Endothelial cell (in vitro differentiated cells): Measurements from ENCODE around the gene CPN1. TPM values are rescaled to one million over a fixed set of nuclear protein-coding genes. Genes with fewer than 3 reads are reported as not detected.

ENCODE experiments used
- DNase-seq: peaks from one replicate; pipeline ENCODE4 v3.0.0; 2021; ENCODE audit warnings: low spot score
- H3K27ac Mint-ChIP-seq: one replicate; pipeline ENCODE4 v1.8.0; 2021; ENCODE audit warnings: mixed read lengths, inconsistent platforms; ENCODE audit not compliant: unreplicated experiment
- H3K27me3 Mint-ChIP-seq: one replicate; pipeline ENCODE4 v1.8.0; 2021; ENCODE audit warnings: mild to moderate bottlenecking, moderate library complexity, mixed read lengths, inconsistent platforms; ENCODE audit not compliant: unreplicated experiment
- H3K36me3 Mint-ChIP-seq: one replicate; pipeline ENCODE4 v1.8.0; 2021; ENCODE audit warnings: mild to moderate bottlenecking, low read depth, mixed read lengths, inconsistent platforms; ENCODE audit not compliant: unreplicated experiment
- H3K4me1 Mint-ChIP-seq: one replicate; pipeline ENCODE4 v1.8.0; 2021; ENCODE audit warnings: mild to moderate bottlenecking, mixed read lengths, inconsistent platforms; ENCODE audit not compliant: unreplicated experiment
- H3K4me3 Mint-ChIP-seq: one replicate; pipeline ENCODE4 v1.8.0; 2021; ENCODE audit warnings: mild to moderate bottlenecking, mixed read lengths, inconsistent platforms; ENCODE audit not compliant: unreplicated experiment
- H3K9me3 Mint-ChIP-seq: one replicate; pipeline ENCODE4 v1.8.0; 2021; ENCODE audit warnings: mixed read lengths, inconsistent platforms; ENCODE audit not compliant: unreplicated experiment
- total RNA-seq: library from RNA; stranded (reverse); fragmentation: NEBNext Ultra II Directional; extraction: Animal tissue kit (Norgen Biotek cat#: 25700); gene quantifications from one replicate; pipeline ENCODE4 v1.2.1, GENCODE V29; 2021; ENCODE audit not compliant: unreplicated experiment
- TF ChIP-seq, protein P1 (sequence below): fragments of 200-600 bp; sonication (generic); IDR thresholded peaks from one replicate; pipeline ENCODE4 v1.5.0; 2021; ENCODE audit warnings: antibody characterized with exemption; ENCODE audit not compliant: unreplicated experiment

The CPN1 gene
- total RNA-seq, 1 donor from 2014 or later, result not detected

DNA sequence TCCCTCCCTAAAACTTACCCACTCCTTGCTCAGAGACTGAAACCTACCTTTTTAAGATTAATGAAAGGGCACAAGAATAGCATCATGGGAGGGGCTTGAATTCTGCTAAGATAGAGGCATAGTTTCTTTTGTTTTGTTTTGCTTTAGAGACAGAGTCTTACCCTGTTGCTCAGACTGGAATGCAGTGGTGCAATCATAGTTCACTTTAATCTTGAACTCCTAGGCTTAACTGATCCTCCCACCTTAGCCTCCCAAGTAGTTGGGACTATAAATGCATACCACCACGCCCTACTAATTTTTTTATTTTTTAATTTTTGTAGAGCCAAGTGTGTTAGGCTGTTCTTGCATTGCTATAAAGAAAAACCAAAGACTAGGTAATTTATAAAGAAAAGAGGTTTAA lies 54.3 kb downstream of the CPN1 start:
- no peaks in the 10 kb centered on the region for H3K9me3 Mint-ChIP-seq
- no peak for DNase-seq
- no peak overlapping the region for H3K4me3 Mint-ChIP-seq
- H3K4me1 Mint-ChIP-seq, result no peaks in the 10 kb centered on the region
- TF ChIP-seq, protein P1, sequence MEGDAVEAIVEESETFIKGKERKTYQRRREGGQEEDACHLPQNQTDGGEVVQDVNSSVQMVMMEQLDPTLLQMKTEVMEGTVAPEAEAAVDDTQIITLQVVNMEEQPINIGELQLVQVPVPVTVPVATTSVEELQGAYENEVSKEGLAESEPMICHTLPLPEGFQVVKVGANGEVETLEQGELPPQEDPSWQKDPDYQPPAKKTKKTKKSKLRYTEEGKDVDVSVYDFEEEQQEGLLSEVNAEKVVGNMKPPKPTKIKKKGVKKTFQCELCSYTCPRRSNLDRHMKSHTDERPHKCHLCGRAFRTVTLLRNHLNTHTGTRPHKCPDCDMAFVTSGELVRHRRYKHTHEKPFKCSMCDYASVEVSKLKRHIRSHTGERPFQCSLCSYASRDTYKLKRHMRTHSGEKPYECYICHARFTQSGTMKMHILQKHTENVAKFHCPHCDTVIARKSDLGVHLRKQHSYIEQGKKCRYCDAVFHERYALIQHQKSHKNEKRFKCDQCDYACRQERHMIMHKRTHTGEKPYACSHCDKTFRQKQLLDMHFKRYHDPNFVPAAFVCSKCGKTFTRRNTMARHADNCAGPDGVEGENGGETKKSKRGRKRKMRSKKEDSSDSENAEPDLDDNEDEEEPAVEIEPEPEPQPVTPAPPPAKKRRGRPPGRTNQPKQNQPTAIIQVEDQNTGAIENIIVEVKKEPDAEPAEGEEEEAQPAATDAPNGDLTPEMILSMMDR, result no peak
- no peak overlapping the region for H3K27ac Mint-ChIP-seq
- H3K36me3 Mint-ChIP-seq, result peaks cover 5% of the 10 kb centered on the region
- H3K27me3 Mint-ChIP-seq, result peaks cover 6% of the 10 kb centered on the region

DNA sequence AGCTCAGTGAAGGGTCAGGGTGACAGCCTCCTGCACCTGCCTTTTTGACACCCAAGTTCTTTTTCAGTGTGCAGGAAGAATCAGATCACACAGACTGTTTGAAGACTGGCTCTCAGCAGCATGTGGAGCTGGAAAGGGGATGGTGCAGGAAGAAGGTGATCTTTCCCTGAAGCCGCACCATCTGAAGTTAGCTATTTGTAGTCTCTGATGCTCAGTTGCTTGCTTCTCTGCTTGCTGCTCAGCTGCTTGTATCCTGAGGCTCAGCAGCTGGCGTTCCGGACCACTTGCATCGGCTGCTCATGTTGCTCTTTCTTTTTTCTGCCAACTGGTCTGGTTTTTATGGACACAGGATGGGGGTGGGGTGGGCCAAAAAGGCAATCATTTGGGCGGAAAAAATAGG lies 56.1 kb downstream of the CPN1 start:
- Mint-ChIP-seq H3K4me3 (no peak overlapping the region), H3K27ac (no peak overlapping the region)

DNA sequence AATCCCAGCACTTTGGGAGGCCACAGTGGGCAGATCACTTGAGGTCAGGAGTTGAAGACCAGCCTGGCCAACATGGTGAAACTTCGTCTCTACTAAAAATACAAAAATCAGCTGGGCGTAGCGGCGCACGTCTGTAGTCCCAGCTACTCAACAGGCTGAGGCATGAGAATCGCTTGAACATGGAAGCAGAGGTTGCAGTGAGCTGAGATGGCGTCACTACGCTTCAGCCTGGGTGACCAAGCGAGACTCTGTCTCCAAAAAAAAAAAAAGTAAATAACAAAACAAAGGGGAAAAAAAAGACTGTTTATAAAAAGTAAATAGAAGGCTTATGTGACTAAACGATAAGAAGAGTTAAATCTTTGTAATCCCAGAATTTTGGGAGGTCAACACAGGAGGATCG lies 56.9 kb downstream of the CPN1 start:
- TF ChIP-seq, protein P1, result no peak
- no peak for DNase-seq
- Mint-ChIP-seq H3K27ac (no peak overlapping the region), H3K36me3 (peaks cover 5% of the 10 kb centered on the region), H3K27me3 (peaks cover 6% of the 10 kb centered on the region), H3K4me3 (no peak overlapping the region), H3K4me1 (no peaks in the 10 kb centered on the region), H3K9me3 (no peaks in the 10 kb centered on the region)

More for the DNA sequence above, 56.1 kb downstream of the CPN1 start:
- Mint-ChIP-seq H3K27me3 (peaks cover 6% of the 10 kb centered on the region), H3K9me3 (no peaks in the 10 kb centered on the region), H3K4me1 (no peaks in the 10 kb centered on the region), H3K36me3 (peaks cover 5% of the 10 kb centered on the region)
- DNase-seq, result no peak
- TF ChIP-seq, protein P1, result no peak

DNA sequence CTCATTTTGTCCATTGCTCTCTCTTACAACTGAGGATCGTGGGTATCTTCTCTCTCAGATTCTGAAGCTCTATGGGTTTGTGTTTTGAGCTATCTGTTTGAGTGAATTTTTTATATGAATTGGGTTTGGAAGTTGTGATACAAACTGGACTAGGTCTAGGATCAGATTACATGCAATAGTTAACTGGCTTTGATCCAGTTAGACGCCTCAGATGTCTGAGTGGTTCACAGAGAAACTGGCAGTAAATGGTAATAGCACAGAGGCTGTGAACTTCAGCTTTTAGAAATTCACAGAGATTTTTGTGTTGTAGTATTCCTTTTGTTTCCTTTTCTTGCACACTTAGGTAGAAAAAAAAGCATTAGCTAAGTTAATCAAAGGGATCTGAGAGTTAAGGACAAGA lies 59.3 kb downstream of the CPN1 start:
- H3K9me3 Mint-ChIP-seq, result no peaks in the 10 kb centered on the region
- TF ChIP-seq, protein P1, result no peak
- DNase-seq, result no peak
- no peaks in the 10 kb centered on the region for H3K4me1 Mint-ChIP-seq
- no peaks in the 10 kb centered on the region for H3K36me3 Mint-ChIP-seq
- H3K27me3 Mint-ChIP-seq, result peaks cover 3% of the 10 kb centered on the region
- H3K27ac Mint-ChIP-seq, result no peak overlapping the region
- H3K4me3 Mint-ChIP-seq, result no peak overlapping the region

DNA sequence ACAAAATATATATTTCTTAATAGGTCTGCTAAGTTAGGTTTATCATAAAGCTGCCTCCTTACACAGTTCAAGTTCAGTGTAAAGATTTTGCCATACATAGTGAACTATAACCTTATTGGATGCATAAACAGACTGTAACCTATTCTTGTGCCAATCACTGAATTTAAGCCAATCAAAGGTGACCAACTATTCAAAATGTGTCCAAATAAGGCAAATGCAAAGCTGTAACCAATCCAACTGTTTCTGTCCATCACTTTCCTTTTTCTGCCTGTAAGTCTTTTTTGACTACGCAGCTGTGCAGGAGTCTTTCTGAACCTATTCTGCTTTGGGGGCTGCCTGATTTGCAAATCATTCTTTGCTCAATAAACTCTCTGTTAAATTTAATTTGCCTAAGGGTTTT lies 60.3 kb downstream of the CPN1 start:
- TF ChIP-seq, protein P1, result no peak
- DNase-seq, result no peak
- Mint-ChIP-seq H3K4me1 (no peaks in the 10 kb centered on the region), H3K36me3 (no peaks in the 10 kb centered on the region), H3K27me3 (peaks cover 3% of the 10 kb centered on the region), H3K9me3 (no peaks in the 10 kb centered on the region), H3K27ac (no peak overlapping the region), H3K4me3 (no peak overlapping the region)
